NT2/D1 (cell line): ENCODE measurements around the gene LPP.

Source experiments
- SUZ12 ChIP-seq: IDR thresholded peaks from 2 replicates; pipeline ENCODE4 v1.6.1; 2011; ENCODE audit not compliant: insufficient read length, insufficient read depth; ENCODE audit errors: extremely low read depth
- YY1 ChIP-seq: IDR thresholded peaks from 2 replicates; pipeline ENCODE4 v1.6.1; 2011; ENCODE audit not compliant: insufficient read length, insufficient read depth
- ZNF274 ChIP-seq: IDR thresholded peaks from 2 replicates; pipeline ENCODE4 v1.6.1; 2011; ENCODE audit warnings: mild to moderate bottlenecking, low read depth, low read length

- no peak for TF ChIP-seq YY1
- TF ChIP-seq ZNF274, result no peak
- TF ChIP-seq SUZ12, result no peak
Measured at GRCh38 chr3:188396900-188397299, 242.9 kb downstream of the LPP start.
